ENCODE results near the gene STARD5.
A peak's percentile ranks its signal among the peaks of the same experiment; 100 is the strongest.

STARD5 gene

DNA sequence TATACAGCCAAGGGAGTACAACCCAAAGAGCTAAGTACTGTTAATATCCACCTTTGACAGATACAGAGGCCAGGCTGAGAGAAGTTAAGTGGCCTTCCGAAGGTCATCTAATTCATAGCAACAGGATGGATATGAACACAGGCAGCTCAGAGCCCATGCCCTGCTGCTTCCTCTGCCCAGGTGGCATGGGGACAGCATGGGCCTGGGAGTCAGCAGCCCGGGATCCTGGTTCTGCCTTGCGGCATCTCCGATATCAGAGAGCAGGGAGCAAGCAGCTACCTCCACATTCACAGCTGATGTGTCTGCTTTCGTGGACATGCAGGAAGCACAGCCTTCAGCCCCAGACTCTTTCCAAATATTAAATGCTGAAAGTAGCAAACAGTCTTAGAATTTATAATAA is 55.6 kb downstream of the STARD5 start:
- ATAC-seq (ENCODE audit: insufficient read depth, low read depth) = no peak
- H3K4me3 ChIP-seq (ENCODE audit: low read depth in 1 of 2, low read length in 2 of 2) = no peak overlapping the region
- peaks cover 23% of the 10 kb centered on the region for H3K4me1 ChIP-seq (ENCODE audit: insufficient read depth, low read length)
- H3K36me3 ChIP-seq (ENCODE audit: insufficient read depth, low read length) = no peaks in the 10 kb centered on the region
- DNase-seq = no peak
- no peaks in the 10 kb centered on the region for H4K20me1 ChIP-seq (ENCODE audit: insufficient read depth, low read length)
- H3K9ac ChIP-seq (ENCODE audit: low read depth, low read length) = no peak overlapping the region
- H3K27me3 ChIP-seq (ENCODE audit: insufficient read depth, low read length, poor library complexity) = peaks cover 4% of the 10 kb centered on the region
- H3K79me2 ChIP-seq (ENCODE audit: insufficient read depth, low read length) = no peaks in the 10 kb centered on the region
- no peak overlapping the region for H3K27ac ChIP-seq (ENCODE audit: low read length)
- no peak for TF ChIP-seq EZH2 (IDR thresholded peaks at IDR 0.05; ENCODE audit: borderline replicate concordance, low read depth, low read length, severe bottlenecking)
- TF ChIP-seq, protein P1, sequence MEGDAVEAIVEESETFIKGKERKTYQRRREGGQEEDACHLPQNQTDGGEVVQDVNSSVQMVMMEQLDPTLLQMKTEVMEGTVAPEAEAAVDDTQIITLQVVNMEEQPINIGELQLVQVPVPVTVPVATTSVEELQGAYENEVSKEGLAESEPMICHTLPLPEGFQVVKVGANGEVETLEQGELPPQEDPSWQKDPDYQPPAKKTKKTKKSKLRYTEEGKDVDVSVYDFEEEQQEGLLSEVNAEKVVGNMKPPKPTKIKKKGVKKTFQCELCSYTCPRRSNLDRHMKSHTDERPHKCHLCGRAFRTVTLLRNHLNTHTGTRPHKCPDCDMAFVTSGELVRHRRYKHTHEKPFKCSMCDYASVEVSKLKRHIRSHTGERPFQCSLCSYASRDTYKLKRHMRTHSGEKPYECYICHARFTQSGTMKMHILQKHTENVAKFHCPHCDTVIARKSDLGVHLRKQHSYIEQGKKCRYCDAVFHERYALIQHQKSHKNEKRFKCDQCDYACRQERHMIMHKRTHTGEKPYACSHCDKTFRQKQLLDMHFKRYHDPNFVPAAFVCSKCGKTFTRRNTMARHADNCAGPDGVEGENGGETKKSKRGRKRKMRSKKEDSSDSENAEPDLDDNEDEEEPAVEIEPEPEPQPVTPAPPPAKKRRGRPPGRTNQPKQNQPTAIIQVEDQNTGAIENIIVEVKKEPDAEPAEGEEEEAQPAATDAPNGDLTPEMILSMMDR (IDR thresholded peaks at IDR 0.05; ENCODE audit: borderline replicate concordance, extremely low read depth, low read length, poor library complexity, severe bottlenecking) = no peak
- no peaks in the 10 kb centered on the region for H3K9me3 ChIP-seq (ENCODE audit: insufficient read depth, low read length, severe bottlenecking)
- H2AFZ ChIP-seq (ENCODE audit: low read depth, low read length) = no peak overlapping the region
- no peak overlapping the region for H3K4me2 ChIP-seq (ENCODE audit: insufficient read depth, low read length)

DNA sequence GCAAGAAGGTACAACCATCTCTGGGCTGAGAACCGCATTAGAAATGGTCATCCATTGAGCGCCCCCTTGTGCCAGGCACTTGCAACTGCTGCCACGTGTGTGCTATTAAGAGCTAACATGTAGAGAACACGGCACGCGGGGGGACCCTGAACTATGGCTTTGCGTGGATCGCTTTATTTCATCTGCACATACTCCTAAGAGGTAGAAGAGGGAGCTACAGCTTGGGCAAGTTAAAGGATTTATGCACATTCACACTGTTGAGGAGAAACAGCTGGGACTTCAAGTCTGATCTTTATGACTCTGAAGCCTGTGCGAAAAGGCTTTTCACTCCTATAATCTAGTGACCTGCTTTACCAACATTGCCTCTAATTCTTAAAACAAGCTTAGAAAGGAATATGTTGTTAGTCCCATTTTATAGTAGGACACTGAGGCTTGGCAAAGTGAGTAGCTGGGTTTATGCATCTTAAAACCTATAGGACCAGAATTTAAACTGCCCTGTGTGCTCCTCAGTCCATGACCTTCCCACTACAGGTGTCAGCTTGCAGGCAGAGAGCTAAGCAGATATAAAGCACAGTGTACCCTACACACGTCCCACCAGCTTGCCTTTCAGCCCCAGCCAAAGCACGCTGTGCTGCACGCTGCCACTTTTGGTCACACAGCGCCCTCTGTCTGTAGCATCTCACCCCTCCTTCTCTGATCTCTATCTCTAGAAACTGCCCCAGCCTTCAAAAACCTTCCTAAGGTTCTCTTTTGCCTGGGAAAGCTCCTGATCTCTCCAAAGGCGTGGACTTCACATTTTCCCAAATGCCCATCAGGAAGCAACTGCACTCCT is 57.8 kb downstream of the STARD5 start:
- Histone ChIP-seq H3K4me1 (ENCODE audit: insufficient read depth, low read length) (peaks cover 23% of the 10 kb centered on the region), H3K4me3 (ENCODE audit: low read depth in 1 of 2, low read length in 2 of 2) (0 out of 4 replicates have a peak overlapping the region, but pooled peaks of 1 of the 2 experiments have one; percentile 10), H4K20me1 (ENCODE audit: insufficient read depth, low read length) (no peaks in the 10 kb centered on the region), H3K36me3 (ENCODE audit: insufficient read depth, low read length) (no peaks in the 10 kb centered on the region), H3K9me3 (ENCODE audit: insufficient read depth, low read length, severe bottlenecking) (no peaks in the 10 kb centered on the region), H3K79me2 (ENCODE audit: insufficient read depth, low read length) (no peaks in the 10 kb centered on the region), H3K27ac (ENCODE audit: low read length) (no peak overlapping the region), H3K4me2 (ENCODE audit: insufficient read depth, low read length) (peak overlapping the region; percentile 55; the same call in 1 of the 2 replicates), H3K27me3 (ENCODE audit: insufficient read depth, low read length, poor library complexity) (peaks cover 6% of the 10 kb centered on the region), H3K9ac (ENCODE audit: low read depth, low read length) (peak overlapping the region; percentile 17; the same call in 1 of the 2 replicates), H2AFZ (ENCODE audit: low read depth, low read length) (peak overlapping the region; percentile 51; the same call in 1 of the 2 replicates)
- DNase-seq (peak; percentile 81), ATAC-seq (ENCODE audit: insufficient read depth, low read depth) (peak; percentile 94)
- TF ChIP-seq, protein P1 (IDR thresholded peaks at IDR 0.05; ENCODE audit: borderline replicate concordance, extremely low read depth, low read length, poor library complexity, severe bottlenecking) = peak; percentile 95
- TF ChIP-seq EZH2 (IDR thresholded peaks at IDR 0.05; ENCODE audit: borderline replicate concordance, low read depth, low read length, severe bottlenecking) = no peak

DNA sequence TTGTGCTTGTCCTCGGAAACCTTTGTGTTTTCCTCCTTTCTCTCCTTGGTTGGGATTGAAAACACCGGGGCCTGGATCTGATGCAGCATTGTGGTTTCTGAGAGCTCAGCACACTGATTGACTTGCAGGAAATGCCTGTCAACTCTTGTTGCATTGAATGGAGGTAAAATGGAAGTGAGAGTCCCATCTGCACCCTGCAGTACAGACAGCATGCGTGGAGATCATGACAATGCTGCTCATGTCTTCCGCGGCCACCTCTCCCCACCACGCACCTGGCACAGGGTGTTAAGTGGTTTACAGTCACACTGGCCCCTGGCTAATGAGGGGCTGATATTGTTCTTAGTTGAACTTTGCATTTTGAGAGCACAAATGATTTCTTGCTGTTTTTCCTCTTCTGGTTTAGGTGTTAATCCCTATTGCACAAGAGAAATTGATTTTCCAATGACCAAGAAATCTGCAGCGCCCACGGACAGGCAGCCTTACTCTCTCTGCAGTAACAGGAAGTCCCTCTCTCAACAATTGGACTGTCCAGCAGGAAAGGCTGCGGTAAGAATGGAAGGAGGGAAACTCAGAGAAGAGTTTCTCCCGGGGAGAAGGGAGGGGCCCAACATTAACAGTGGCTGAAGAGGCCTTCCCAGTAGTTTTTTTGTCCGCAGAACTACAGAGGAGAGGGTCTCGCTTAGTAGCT is 58.5 kb downstream of the STARD5 start:
- Histone ChIP-seq H3K27ac (ENCODE audit: low read length) (no peak overlapping the region), H3K4me2 (ENCODE audit: insufficient read depth, low read length) (peak overlapping the region; percentile 55; the same call in 1 of the 2 replicates), H3K4me3 (ENCODE audit: low read depth in 1 of 2, low read length in 2 of 2) (no peak overlapping the region), H3K36me3 (ENCODE audit: insufficient read depth, low read length) (no peaks in the 10 kb centered on the region), H3K9me3 (ENCODE audit: insufficient read depth, low read length, severe bottlenecking) (no peaks in the 10 kb centered on the region), H3K79me2 (ENCODE audit: insufficient read depth, low read length) (no peaks in the 10 kb centered on the region), H3K9ac (ENCODE audit: low read depth, low read length) (no peak overlapping the region), H3K27me3 (ENCODE audit: insufficient read depth, low read length, poor library complexity) (peaks cover 9% of the 10 kb centered on the region), H2AFZ (ENCODE audit: low read depth, low read length) (no peak overlapping the region), H3K4me1 (ENCODE audit: insufficient read depth, low read length) (peaks cover 23% of the 10 kb centered on the region), H4K20me1 (ENCODE audit: insufficient read depth, low read length) (no peaks in the 10 kb centered on the region)
- ATAC-seq (ENCODE audit: insufficient read depth, low read depth) (no peak), DNase-seq (no peak)
- TF ChIP-seq, protein P1 (IDR thresholded peaks at IDR 0.05; ENCODE audit: borderline replicate concordance, extremely low read depth, low read length, poor library complexity, severe bottlenecking) = no peak
- no peak for TF ChIP-seq EZH2 (IDR thresholded peaks at IDR 0.05; ENCODE audit: borderline replicate concordance, low read depth, low read length, severe bottlenecking)

All from DND-41 (cell line).